Measurements from ENCODE around the gene EP400. TPM values are rescaled to one million over a fixed set of nuclear protein-coding genes. Genes with fewer than 3 reads are reported as not detected.
"Not testable (repeated sequence)": the region's sequence is repeated elsewhere in the genome, so short reads cannot be mapped to it uniquely, and the experiment has no call there.

EP400 gene
- total RNA-seq, 3 donors from 2014 or later = 34.9 to 47.8 (median 40.7) TPM

GRCh38 chr12:132043770-132044467 lies 94.2 kb downstream of the EP400 start:
- TF ChIP-seq CTCF (IDR thresholded peaks at IDR 0.05) = no peak
- intact Hi-C loops (cut with DNase I, micrococcal nuclease) = no loop called here
- no peak overlapping the region for H3K4me3 ChIP-seq
- no peak for DNase-seq
- no peaks in the 10 kb centered on the region for H3K9me3 ChIP-seq
- no peak for ATAC-seq
- no peaks in the 10 kb centered on the region for H3K4me1 ChIP-seq (ENCODE audit: low read depth)
- no peaks in the 10 kb centered on the region for H3K36me3 ChIP-seq (ENCODE audit: low read depth)

GRCh38 chr12:132044661-132045412 lies 95.1 kb downstream of the EP400 start:
- H3K4me1 ChIP-seq (ENCODE audit: low read depth) = no peaks in the 10 kb centered on the region
- ATAC-seq (no peak), DNase-seq (no peak)
- H3K4me3 ChIP-seq = no peak overlapping the region
- TF ChIP-seq CTCF (IDR thresholded peaks at IDR 0.05) = no peak
- no peaks in the 10 kb centered on the region for H3K9me3 ChIP-seq
- H3K36me3 ChIP-seq (ENCODE audit: low read depth) = no peaks in the 10 kb centered on the region
- intact Hi-C loops (cut with DNase I, micrococcal nuclease) = no loop called here

- no peak for DNase-seq
- Histone ChIP-seq H3K4me1 (ENCODE audit: low read depth) (no peaks in the 10 kb centered on the region), H3K4me3 (no peak overlapping the region), H3K36me3 (ENCODE audit: low read depth) (no peaks in the 10 kb centered on the region), H3K9me3 (no peaks in the 10 kb centered on the region)
- no peak for TF ChIP-seq CTCF (IDR thresholded peaks at IDR 0.05)
- intact Hi-C loops (cut with DNase I, micrococcal nuclease) = no loop called here
- no peak for ATAC-seq
These were observed 96.0 kb downstream of the EP400 start for GRCh38 chr12:132045751-132046150.

- intact Hi-C loops (cut with DNase I, micrococcal nuclease) = no loop called here
- no peaks in the 10 kb centered on the region for H3K36me3 ChIP-seq (ENCODE audit: low read depth)
- no peak overlapping the region for H3K4me3 ChIP-seq
- no peaks in the 10 kb centered on the region for H3K4me1 ChIP-seq (ENCODE audit: low read depth)
- DNase-seq (no peak), ATAC-seq (no peak)
- no peaks in the 10 kb centered on the region for H3K9me3 ChIP-seq
- TF ChIP-seq CTCF (IDR thresholded peaks at IDR 0.05) = no peak
These were observed 96.8 kb downstream of the EP400 start for GRCh38 chr12:132046561-132046960.

- H3K4me3 ChIP-seq; intact Hi-C loops (cut with DNase I, micrococcal nuclease); H3K36me3 ChIP-seq (ENCODE audit: low read depth); ATAC-seq; H3K9me3 ChIP-seq; H3K4me1 ChIP-seq (ENCODE audit: low read depth); DNase-seq: not testable (repeated sequence)
These were observed 97.9 kb downstream of the EP400 start for GRCh38 chr12:132047630-132048029.

- TF ChIP-seq CTCF (IDR thresholded peaks at IDR 0.05) = no peak
- Histone ChIP-seq H3K4me3 (no peak overlapping the region), H3K36me3 (ENCODE audit: low read depth) (no peaks in the 10 kb centered on the region), H3K9me3 (no peaks in the 10 kb centered on the region), H3K4me1 (ENCODE audit: low read depth) (no peaks in the 10 kb centered on the region)
- intact Hi-C loops (cut with DNase I, micrococcal nuclease) = no loop called here
- no peak for DNase-seq
- no peak for ATAC-seq
These were observed 99.7 kb downstream of the EP400 start for GRCh38 chr12:132049442-132049841.
